ENCODE results near the gene AGRN. TPM values are rescaled to one million over a fixed set of nuclear protein-coding genes. Genes with fewer than 3 reads are reported as not detected.
"Not testable (repeated sequence)": the region's sequence is repeated elsewhere in the genome, so short reads cannot be mapped to it uniquely, and the experiment has no call there.

The AGRN gene
- total RNA-seq, 1 donor from 2014 or later: 166 TPM

GRCh38 chr1:1026599-1027413, 6.9 kb downstream of the AGRN start:
- no peak overlapping the region for H3K4me3 Mint-ChIP-seq
- no peak overlapping the region for H3K27ac Mint-ChIP-seq
- H3K4me1 Mint-ChIP-seq (ENCODE audit: unreplicated experiment): peaks cover 15% of the 10 kb centered on the region
- no peak for DNase-seq (ENCODE audit: extremely low spot score, unreplicated experiment)
- no peaks in the 10 kb centered on the region for H3K9me3 Mint-ChIP-seq
- no peaks in the 10 kb centered on the region for H3K36me3 Mint-ChIP-seq
- H3K27me3 Mint-ChIP-seq: no peaks in the 10 kb centered on the region
- no peak for TF ChIP-seq CTCF (conservative IDR thresholded peaks at IDR 0.05)

- no peak for DNase-seq (ENCODE audit: extremely low spot score, unreplicated experiment)
- Mint-ChIP-seq H3K4me1 (ENCODE audit: unreplicated experiment) (peaks cover 19% of the 10 kb centered on the region), H3K36me3 (no peaks in the 10 kb centered on the region), H3K9me3 (no peaks in the 10 kb centered on the region), H3K4me3 (no peak overlapping the region), H3K27ac (no peak overlapping the region), H3K27me3 (peaks cover 6% of the 10 kb centered on the region)
- no peak for TF ChIP-seq CTCF (conservative IDR thresholded peaks at IDR 0.05)
Measured at GRCh38 chr1:1027791-1028190, 7.9 kb downstream of the AGRN start.

- H3K4me1 Mint-ChIP-seq (ENCODE audit: unreplicated experiment): peaks cover 12% of the 10 kb centered on the region
- not testable (repeated sequence) for H3K4me3 Mint-ChIP-seq; H3K27me3 Mint-ChIP-seq; H3K27ac Mint-ChIP-seq; H3K36me3 Mint-ChIP-seq; H3K9me3 Mint-ChIP-seq; DNase-seq (ENCODE audit: extremely low spot score, unreplicated experiment)
Measured at GRCh38 chr1:1030867-1031658, 11.1 kb downstream of the AGRN start.

GRCh38 chr1:1031659-1032235, 11.8 kb downstream of the AGRN start:
- H3K27ac Mint-ChIP-seq: peak overlapping the region; percentile 63
- peak overlapping the region; percentile 84 for H3K4me3 Mint-ChIP-seq
- no peaks in the 10 kb centered on the region for H3K36me3 Mint-ChIP-seq

GRCh38 chr1:1032424-1032823, 12.5 kb downstream of the AGRN start:
- TF ChIP-seq CTCF (conservative IDR thresholded peaks at IDR 0.05): no peak
- peak overlapping the region; percentile 84 for H3K4me3 Mint-ChIP-seq
- no peak for DNase-seq (ENCODE audit: extremely low spot score, unreplicated experiment)
- H3K9me3 Mint-ChIP-seq: no peaks in the 10 kb centered on the region
- peaks cover 10% of the 10 kb centered on the region for H3K4me1 Mint-ChIP-seq (ENCODE audit: unreplicated experiment)
- peak overlapping the region; percentile 63 for H3K27ac Mint-ChIP-seq
- H3K36me3 Mint-ChIP-seq: no peaks in the 10 kb centered on the region
- H3K27me3 Mint-ChIP-seq: peaks cover 6% of the 10 kb centered on the region

More at GRCh38 chr1:1031659-1032235, 11.8 kb downstream of the AGRN start:
- no peak for DNase-seq (ENCODE audit: extremely low spot score, unreplicated experiment)
- no peak for TF ChIP-seq CTCF (conservative IDR thresholded peaks at IDR 0.05)
- no peaks in the 10 kb centered on the region for H3K9me3 Mint-ChIP-seq
- peaks cover 10% of the 10 kb centered on the region for H3K4me1 Mint-ChIP-seq (ENCODE audit: unreplicated experiment)
- peaks cover 6% of the 10 kb centered on the region for H3K27me3 Mint-ChIP-seq
